IPS-15b (cell line): ENCODE measurements around the gene FAM184A.
"Not testable (repeated sequence)": the region's sequence is repeated elsewhere in the genome, so short reads cannot be mapped to it uniquely, and the experiment has no call there.

ENCODE experiments used
- H3K27me3 ChIP-seq: one replicate; pipeline ENCODE4 v1.6.1; 2013; ENCODE audit warnings: low read length; ENCODE audit not compliant: control insufficient read depth, insufficient read depth
- H3K36me3 ChIP-seq: one replicate; pipeline ENCODE4 v1.6.1; 2013; ENCODE audit warnings: low read length; ENCODE audit not compliant: control insufficient read depth, insufficient read depth
- H3K4me1 ChIP-seq: one replicate; pipeline ENCODE4 v1.6.1; 2013; ENCODE audit warnings: mild to moderate bottlenecking, low read length; ENCODE audit not compliant: control insufficient read depth, insufficient read depth
- H3K4me3 ChIP-seq: one replicate; pipeline ENCODE4 v1.5.1; 2013; ENCODE audit warnings: low read depth, low read length
- H3K9ac ChIP-seq: one replicate; pipeline ENCODE4 v1.6.1; 2013; ENCODE audit warnings: low read depth, mild to moderate bottlenecking, low read length
- H3K9me3 ChIP-seq: one replicate; pipeline ENCODE4 v1.6.1; 2013; ENCODE audit warnings: mild to moderate bottlenecking, low read length; ENCODE audit not compliant: control insufficient read depth, insufficient read depth

FAM184A gene, protein sequence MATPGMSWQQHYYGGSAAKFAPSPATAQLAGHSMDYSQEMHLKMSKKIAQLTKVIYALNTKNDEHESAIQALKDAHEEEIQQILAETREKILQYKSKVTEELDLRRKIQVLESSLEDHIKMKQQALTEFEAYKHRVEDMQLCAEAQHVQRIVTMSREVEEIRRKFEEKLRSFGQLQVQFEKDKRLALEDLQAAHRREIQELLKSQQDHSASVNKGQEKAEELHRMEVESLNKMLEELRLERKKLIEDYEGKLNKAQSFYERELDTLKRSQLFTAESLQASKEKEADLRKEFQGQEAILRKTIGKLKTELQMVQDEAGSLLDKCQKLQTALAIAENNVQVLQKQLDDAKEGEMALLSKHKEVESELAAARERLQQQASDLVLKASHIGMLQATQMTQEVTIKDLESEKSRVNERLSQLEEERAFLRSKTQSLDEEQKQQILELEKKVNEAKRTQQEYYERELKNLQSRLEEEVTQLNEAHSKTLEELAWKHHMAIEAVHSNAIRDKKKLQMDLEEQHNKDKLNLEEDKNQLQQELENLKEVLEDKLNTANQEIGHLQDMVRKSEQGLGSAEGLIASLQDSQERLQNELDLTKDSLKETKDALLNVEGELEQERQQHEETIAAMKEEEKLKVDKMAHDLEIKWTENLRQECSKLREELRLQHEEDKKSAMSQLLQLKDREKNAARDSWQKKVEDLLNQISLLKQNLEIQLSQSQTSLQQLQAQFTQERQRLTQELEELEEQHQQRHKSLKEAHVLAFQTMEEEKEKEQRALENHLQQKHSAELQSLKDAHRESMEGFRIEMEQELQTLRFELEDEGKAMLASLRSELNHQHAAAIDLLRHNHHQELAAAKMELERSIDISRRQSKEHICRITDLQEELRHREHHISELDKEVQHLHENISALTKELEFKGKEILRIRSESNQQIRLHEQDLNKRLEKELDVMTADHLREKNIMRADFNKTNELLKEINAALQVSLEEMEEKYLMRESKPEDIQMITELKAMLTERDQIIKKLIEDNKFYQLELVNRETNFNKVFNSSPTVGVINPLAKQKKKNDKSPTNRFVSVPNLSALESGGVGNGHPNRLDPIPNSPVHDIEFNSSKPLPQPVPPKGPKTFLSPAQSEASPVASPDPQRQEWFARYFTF

DNA sequence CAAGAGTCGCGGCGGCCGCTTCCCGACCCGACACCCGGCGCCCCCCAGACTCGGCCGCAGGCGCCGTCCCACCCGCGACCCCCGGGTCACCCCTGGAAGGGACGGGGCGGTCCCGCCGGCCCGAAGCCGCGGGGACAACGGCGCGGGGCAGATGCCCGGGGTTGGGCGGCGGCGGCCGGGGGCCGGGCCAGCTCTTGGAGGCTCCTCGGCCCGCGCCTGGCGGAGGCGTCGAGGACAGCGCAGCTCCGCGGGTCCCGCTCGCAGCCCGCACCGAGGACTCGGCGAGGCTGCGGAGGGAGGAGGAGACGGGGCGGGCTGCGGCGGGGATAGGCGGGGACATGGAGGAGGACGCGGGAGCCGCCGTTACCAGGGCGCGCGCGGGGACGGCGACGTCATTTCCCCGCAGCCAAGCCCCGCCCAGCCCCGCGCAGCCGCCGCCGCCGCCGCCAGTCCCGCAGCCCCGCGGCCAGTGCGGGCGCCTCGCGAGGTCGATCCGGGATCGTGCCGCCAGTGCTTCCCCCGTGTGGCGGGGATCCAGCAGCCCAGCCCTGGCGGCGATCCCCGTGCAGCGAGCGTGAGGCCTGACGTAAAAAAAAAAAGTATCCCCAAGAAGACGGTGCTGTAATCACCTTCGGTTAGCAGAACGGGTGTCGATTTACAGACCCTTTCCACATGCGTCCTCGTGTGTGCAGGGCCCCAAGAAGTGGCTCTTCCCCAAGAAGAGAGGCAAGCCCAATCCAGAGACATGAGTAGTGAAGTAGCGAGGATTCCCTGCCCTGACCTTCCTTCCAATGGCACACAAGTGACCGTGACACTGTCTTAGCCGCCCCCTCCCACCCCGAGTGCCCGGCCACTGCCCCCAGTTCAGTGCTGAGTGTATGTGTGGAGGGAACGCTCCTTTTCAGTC is at the start of gene FAM184A:
Gene FAM184A, minus strand, starts transcription at position 289 of the 907 bp plus-strand sequence. CDS start 365 bp downstream, outside the sequence.
- peaks cover 7% of the 10 kb centered on the region for H3K4me1 ChIP-seq
- H3K9me3 ChIP-seq, result peaks cover 15% of the 10 kb centered on the region
- H3K27me3 ChIP-seq, result peaks cover 30% of the 10 kb centered on the region
- peak within 1 kb of the TSS; percentile 63 for H3K4me3 ChIP-seq
- H3K9ac ChIP-seq, result no peak within 1 kb of the TSS
- H3K36me3 ChIP-seq, result no peaks in the 10 kb centered on the region

DNA sequence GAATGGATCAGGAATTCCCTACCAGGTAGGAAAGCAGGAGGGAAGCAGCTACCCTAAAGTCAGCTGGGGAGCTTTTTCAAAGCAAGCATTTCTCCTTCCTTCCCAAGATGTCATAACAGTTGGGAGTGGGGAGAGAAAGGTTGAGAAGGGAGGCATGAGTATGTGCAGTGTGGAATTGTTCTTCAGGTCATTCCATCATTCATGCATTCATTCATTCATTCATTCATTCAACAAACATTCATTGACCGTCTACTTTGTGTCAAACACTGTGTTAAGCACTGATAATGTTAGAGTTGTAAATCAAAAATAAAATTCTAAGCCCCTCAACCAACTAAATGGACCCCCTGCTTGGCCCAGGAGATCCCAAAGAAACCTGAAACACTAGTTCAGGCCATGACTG is 49.2 kb upstream of the FAM184A start:
- peaks cover 4% of the 10 kb centered on the region for H3K27me3 ChIP-seq
- H3K4me1 ChIP-seq, result peaks cover 9% of the 10 kb centered on the region
- no peak overlapping the region for H3K4me3 ChIP-seq
- no peaks in the 10 kb centered on the region for H3K9me3 ChIP-seq
- H3K36me3 ChIP-seq, result no peaks in the 10 kb centered on the region
- H3K9ac ChIP-seq, result no peak overlapping the region

DNA sequence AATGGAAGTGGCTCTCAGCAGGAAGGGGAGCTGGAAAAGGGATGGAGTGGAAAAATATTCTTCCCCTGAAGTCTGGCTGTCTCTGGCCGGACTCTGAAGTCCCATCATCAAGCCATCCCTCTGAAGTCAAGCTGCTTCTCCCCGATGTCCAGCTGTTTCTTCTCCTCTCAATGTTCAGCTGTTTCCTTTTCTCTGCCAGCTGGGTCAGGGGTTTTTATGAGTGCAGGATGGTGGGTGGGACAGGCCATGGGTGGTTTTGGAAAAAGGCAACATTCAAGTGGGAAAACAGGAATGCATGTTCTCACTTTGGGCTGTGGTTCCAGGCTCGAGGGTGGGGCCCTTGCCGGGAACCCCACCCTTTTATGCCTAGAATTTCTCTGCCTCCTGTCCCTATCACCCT is 48.4 kb upstream of the FAM184A start:
- H3K9me3 ChIP-seq, result no peaks in the 10 kb centered on the region
- H3K4me1 ChIP-seq, result peaks cover 9% of the 10 kb centered on the region
- peaks cover 4% of the 10 kb centered on the region for H3K27me3 ChIP-seq
- no peaks in the 10 kb centered on the region for H3K36me3 ChIP-seq
- no peak overlapping the region for H3K9ac ChIP-seq
- H3K4me3 ChIP-seq, result no peak overlapping the region

DNA sequence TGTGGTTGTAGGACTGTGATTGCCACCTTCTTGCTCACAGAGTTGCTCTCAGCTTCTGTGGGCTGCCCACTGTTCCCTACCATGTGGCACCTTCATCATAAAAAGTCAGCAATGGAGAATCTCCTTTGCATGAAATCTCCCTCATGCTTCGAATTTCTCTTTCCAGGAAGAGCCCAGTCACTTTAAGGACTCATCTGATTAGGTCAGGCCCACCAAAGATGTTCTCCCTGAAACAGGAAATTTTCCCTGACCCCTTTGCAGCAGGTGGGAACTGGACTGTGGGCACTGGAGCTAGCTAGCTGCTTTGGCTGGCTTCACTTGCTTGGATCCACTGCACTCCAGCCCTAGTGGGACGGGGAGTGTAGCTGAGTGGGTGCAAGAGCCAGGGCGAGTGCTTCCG is 47.7 kb upstream of the FAM184A start:
- Histone ChIP-seq H3K9ac (no peak overlapping the region), H3K4me3 (no peak overlapping the region), H3K27me3 (peaks cover 4% of the 10 kb centered on the region), H3K36me3 (no peaks in the 10 kb centered on the region), H3K4me1 (peaks cover 9% of the 10 kb centered on the region), H3K9me3 (no peaks in the 10 kb centered on the region)

DNA sequence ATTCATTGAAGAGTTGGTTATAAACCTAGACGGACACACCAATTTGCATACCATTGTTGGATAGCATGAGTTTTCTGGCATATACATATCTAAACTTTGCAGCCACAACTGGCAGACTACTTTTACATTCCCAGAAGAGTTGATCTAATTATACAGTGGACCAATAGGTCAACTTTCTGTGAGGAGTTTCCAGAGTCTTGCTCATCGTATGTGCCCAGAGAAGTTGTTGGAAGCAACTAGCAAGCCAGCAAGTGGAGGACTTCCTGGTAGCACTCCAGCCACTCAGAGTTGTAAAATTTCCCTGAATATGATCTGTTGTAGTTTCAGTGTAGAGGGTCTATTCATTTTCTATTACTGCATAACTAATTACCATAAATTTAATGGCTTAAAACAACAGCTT is 47.1 kb upstream of the FAM184A start:
- no peak overlapping the region for H3K9ac ChIP-seq

DNA sequence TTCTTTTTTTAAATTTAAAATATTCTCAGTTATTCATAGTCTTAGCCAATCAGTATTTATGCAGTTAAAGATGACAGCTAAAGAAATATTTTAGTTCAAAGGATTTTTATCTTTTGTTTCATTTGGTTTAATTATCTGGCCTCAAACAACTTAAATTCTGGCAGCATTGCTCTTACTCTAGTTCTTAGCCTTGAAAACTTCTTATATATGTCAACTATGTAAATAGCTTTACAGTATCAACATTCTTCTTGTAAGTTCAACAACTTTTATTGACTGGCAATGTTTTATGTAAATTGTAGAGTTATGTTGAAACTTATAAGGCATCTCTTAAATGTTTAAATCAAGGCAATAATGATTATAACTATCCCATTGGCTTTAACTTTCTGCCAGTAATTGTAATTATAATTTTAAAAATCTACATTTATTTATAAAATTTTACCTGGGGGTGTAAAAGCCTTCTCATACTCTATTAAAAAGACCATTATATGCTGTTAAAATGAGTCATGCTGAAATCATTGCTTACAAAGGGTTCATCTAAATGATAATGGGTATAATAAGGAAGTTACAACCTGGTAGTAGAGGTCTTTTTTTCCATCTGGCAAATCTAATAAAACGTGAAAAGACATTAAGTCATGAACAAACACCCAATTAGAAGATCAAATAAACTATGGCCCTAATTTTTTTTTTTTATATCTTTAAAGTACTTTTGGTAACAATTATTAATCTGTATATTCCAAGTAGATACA is 45.8 kb upstream of the FAM184A start:
- no peaks in the 10 kb centered on the region for H3K36me3 ChIP-seq

More for the DNA sequence above, 47.1 kb upstream of the FAM184A start:
- no peaks in the 10 kb centered on the region for H3K36me3 ChIP-seq
- H3K9me3 ChIP-seq, result no peaks in the 10 kb centered on the region
- peaks cover 4% of the 10 kb centered on the region for H3K27me3 ChIP-seq
- no peak overlapping the region for H3K4me3 ChIP-seq
- H3K4me1 ChIP-seq, result peaks cover 9% of the 10 kb centered on the region

DNA sequence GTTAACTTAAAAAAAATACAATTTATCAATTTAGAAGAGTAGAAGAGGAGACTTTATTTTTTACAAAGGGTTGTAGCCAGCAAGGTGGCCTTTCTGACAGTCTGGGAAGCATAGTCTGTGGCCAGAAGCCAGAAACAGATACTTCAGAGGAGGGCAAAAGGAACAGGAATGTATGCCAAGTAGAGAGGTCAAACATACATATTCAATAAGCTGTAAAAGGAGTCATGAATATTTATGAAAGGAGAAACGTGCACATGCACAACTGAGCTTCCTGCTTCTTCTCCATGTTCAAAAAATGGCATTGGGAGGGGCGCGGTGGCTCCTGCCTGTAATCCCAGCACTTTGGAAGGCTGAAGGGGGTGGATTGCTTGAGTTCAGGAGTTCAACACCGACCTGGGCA is 43.9 kb upstream of the FAM184A start:
- no peaks in the 10 kb centered on the region for H3K4me1 ChIP-seq
- no peak overlapping the region for H3K4me3 ChIP-seq
- H3K27me3 ChIP-seq, result no peaks in the 10 kb centered on the region
- H3K9ac ChIP-seq, result no peak overlapping the region
- no peaks in the 10 kb centered on the region for H3K36me3 ChIP-seq
- no peaks in the 10 kb centered on the region for H3K9me3 ChIP-seq

More for the DNA sequence above, 45.8 kb upstream of the FAM184A start:
- Histone ChIP-seq H3K4me3 (no peak overlapping the region), H3K4me1 (peaks cover 8% of the 10 kb centered on the region), H3K9me3 (no peaks in the 10 kb centered on the region), H3K27me3 (peaks cover 3% of the 10 kb centered on the region), H3K9ac (no peak overlapping the region)

DNA sequence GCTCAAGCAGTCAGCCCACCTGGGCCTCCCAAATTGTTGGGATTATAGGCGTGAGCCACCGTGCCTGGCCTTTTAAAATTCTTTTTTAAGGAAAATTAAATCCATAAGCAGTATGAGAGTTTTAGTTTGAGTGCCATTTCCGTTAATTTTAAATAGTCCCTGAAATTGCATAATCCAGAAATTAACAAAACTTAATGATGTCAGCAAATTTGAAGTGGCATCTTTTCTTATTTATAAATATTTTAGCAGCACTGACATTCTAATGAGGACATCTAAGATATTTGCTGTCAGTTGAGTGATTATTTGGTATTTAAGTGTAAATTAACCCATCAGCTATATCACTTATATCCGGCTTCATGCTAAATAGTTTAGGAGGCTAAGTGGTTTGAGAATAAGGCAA is 42.9 kb upstream of the FAM184A start:
- no peak overlapping the region for H3K4me3 ChIP-seq
- H3K27me3 ChIP-seq, result no peaks in the 10 kb centered on the region
- H3K9ac ChIP-seq, result no peak overlapping the region
- no peaks in the 10 kb centered on the region for H3K36me3 ChIP-seq
- no peaks in the 10 kb centered on the region for H3K4me1 ChIP-seq
- no peaks in the 10 kb centered on the region for H3K9me3 ChIP-seq

DNA sequence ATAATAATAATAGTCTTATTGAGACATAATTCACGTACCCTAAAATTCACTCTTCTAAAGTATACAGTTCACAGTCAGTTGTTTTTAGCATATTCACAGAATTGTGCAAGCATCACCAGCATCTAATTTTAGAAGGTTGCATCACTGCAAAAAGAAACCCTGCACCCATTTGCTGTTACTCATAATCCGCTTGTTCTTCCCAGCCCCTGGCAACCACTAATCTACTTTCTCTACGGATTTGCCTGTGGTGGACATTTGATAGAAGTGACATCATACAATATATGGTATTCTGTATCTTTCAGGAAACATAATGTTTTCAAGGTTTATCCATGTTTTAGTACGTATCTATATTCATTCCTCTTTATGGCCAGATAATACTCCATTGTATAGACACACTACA is 41.5 kb upstream of the FAM184A start:
- Histone ChIP-seq H3K9me3 (no peaks in the 10 kb centered on the region), H3K27me3 (no peaks in the 10 kb centered on the region), H3K36me3 (no peaks in the 10 kb centered on the region), H3K9ac (no peak overlapping the region), H3K4me3 (no peak overlapping the region), H3K4me1 (no peaks in the 10 kb centered on the region)

DNA sequence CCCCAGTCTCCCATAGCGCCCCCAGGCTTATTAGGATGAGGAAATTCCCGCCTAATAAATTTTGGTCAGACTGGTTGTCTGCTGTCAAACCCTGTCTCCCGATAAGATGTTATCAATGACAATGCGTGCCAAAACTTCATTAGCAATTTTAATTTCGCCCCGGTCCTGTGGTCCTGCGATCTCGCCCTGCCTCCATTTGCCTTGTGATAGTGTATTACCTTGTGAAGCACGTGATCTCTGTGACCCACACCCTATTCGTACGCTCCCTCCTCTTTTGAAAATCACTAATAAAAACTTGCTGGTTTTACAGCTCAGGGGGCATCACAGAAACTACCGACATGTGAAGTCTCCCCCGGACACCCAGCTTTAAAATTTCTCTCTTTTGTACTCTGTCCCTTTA is 40.6 kb upstream of the FAM184A start:
- peak overlapping the region; percentile 22 for H3K4me3 ChIP-seq
- not testable (repeated sequence) for H3K9ac ChIP-seq, H3K4me1 ChIP-seq, H3K9me3 ChIP-seq, H3K36me3 ChIP-seq, H3K27me3 ChIP-seq
